NCI-H82 treated with DMSO at 0.1 percent for 48 hours (cell line): ENCODE results near the gene AGFG1.

Source experiments
- DNase-seq: peaks from one replicate; lab custom pipeline; 2025; ENCODE audit not compliant: unreplicated experiment; lab: John Stamatoyannopoulos, UW

Gene AGFG1

DNA sequence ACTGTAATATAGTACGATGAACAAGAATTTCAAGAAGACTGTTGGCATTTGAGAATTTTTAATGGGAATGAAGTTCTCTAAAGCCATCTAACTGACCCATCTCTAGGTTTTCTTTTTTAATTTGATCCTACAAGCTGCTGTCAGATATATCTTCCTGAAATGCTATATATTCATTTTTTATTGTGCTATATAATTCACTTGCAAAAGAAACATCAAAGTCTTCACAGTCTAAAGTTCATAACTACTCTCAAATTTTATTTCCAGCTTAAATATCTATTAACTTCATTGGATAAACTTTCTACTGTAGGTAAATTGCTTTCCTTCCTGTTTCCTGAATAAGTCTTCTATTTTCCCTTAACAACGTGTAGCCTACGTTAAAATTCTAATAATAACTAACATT is 130.4 kb downstream of the AGFG1 start:
- DNase-seq: no peak

DNA sequence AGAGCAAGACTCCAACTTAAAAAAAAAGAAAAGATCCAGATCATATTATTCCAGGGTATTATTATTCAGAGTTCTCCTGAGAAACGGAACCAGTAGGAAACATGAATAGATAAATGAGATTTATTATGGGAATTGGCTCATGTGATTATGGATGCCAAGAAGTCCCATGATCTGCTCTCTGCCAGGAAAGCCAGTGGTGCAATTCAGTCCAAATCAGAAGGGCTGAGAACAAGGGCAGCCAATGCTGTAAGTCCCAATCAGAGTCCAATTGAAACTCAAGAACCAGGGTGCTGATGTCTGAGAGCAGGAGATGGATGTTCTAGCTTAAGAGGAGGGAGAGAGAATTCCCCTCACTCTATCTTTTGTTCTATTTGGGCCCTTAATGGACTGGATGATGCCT is 134.5 kb downstream of the AGFG1 start:
- no peak for DNase-seq

GRCh38 chr2:227607941-227608340 is 136.0 kb downstream of the AGFG1 start:
- DNase-seq: no peak

GRCh38 chr2:227608561-227609338 is 136.8 kb downstream of the AGFG1 start:
- DNase-seq: no peak

DNA sequence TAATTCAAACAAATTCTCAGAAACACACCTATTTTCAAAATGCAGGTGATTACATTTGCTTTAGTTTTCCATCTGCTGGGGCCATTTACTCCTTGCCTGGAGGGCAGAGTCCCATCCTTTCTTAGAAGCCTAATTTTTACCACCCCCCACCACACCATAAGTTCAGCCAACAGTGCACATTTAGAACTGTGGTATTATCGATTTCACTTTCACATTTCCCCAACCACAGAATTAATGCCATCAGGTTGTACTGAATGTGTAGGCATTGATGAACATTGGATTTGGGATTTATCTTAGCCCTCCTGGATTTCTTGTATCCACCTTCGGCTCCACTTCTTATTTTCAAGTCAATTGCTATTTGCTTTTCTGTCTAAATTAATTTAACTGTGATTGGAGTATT is 138.2 kb downstream of the AGFG1 start:
- DNase-seq: no peak
